Measurements from ENCODE around the gene DPP6.
"Not testable (repeated sequence)": the region's sequence is repeated elsewhere in the genome, so short reads cannot be mapped to it uniquely, and the experiment has no call there.

DNA sequence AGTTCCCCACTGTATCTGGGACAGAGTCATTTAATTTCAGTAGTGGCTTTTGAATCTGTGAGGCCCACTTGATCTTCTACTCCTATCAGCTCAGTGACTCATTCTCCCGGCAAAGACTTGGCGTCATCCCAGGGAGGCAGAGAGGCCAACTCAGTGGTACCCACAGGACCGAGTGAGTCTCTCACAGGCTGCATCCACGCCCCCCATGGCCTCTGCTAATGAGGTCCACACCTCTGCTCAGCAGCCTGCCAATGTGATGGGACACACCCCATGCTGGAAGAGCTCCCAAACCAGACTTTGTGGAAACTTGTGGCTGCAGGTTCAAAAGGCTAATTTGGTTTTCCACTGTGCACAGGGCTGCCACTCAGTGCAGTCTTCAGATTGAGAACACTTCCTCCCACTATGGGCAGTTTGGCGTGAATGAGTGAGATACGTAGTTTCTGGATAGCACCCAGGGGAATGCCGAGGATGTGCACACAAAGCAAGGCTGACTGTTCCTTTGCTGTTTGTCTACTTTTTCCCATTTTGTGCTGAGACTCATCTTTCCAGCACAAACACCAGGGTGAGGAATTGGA is 81.6 kb downstream of the DPP6 start:
- not testable (repeated sequence) for TF ChIP-seq EZH2 (IDR thresholded peaks at IDR 0.05); POLR2AphosphoS5 (IDR thresholded peaks at IDR 0.05; ENCODE audit: borderline replicate concordance, low read depth, low read length); FOXP2 (optimal IDR thresholded peaks at IDR 0.05; ENCODE audit: control extremely low read depth, extremely low read length, insufficient read depth)
